ENCODE results near the gene HDAC10. TPM values are rescaled to one million over a fixed set of nuclear protein-coding genes. Genes with fewer than 3 reads are reported as not detected.
A peak's percentile ranks its signal among the peaks of the same experiment; 100 is the strongest.

The HDAC10 gene
- total RNA-seq, 1 donor from 2014 or later: 42.1 TPM

- H3K4me3 Mint-ChIP-seq (ENCODE audit: unreplicated experiment): no peak overlapping the region
- H3K4me1 Mint-ChIP-seq (ENCODE audit: unreplicated experiment): no peaks in the 10 kb centered on the region
Measured at GRCh38 chr22:50253941-50254340, 2.9 kb upstream of the HDAC10 start.

GRCh38 chr22:50253046-50253915, 2.2 kb upstream of the HDAC10 start:
- H3K4me3 Mint-ChIP-seq (ENCODE audit: unreplicated experiment): no peak overlapping the region
- H3K36me3 Mint-ChIP-seq (ENCODE audit: low read depth, unreplicated experiment): no peaks in the 10 kb centered on the region
- H3K27me3 Mint-ChIP-seq (ENCODE audit: unreplicated experiment): peaks cover 2% of the 10 kb centered on the region
- no peak overlapping the region for H3K27ac Mint-ChIP-seq (ENCODE audit: unreplicated experiment)
- no peak for DNase-seq (ENCODE audit: low spot score)
- no peaks in the 10 kb centered on the region for H3K4me1 Mint-ChIP-seq (ENCODE audit: unreplicated experiment)
- TF ChIP-seq CTCF (IDR thresholded peaks at IDR 0.05; ENCODE audit: unreplicated experiment): no peak
- H3K9me3 Mint-ChIP-seq (ENCODE audit: unreplicated experiment): no peaks in the 10 kb centered on the region

More at GRCh38 chr22:50253941-50254340, 2.9 kb upstream of the HDAC10 start:
- no peaks in the 10 kb centered on the region for H3K9me3 Mint-ChIP-seq (ENCODE audit: unreplicated experiment)
- no peak overlapping the region for H3K27ac Mint-ChIP-seq (ENCODE audit: unreplicated experiment)
- TF ChIP-seq CTCF (IDR thresholded peaks at IDR 0.05; ENCODE audit: unreplicated experiment): no peak
- H3K36me3 Mint-ChIP-seq (ENCODE audit: low read depth, unreplicated experiment): no peaks in the 10 kb centered on the region
- no peak for DNase-seq (ENCODE audit: low spot score)
- peaks cover 3% of the 10 kb centered on the region for H3K27me3 Mint-ChIP-seq (ENCODE audit: unreplicated experiment)

- H3K27me3 Mint-ChIP-seq (ENCODE audit: unreplicated experiment): no peaks in the 10 kb centered on the region
- TF ChIP-seq CTCF (IDR thresholded peaks at IDR 0.05; ENCODE audit: unreplicated experiment): no peak
- no peaks in the 10 kb centered on the region for H3K36me3 Mint-ChIP-seq (ENCODE audit: low read depth, unreplicated experiment)
- DNase-seq (ENCODE audit: low spot score): peak; percentile 76
- no peaks in the 10 kb centered on the region for H3K9me3 Mint-ChIP-seq (ENCODE audit: unreplicated experiment)
- no peaks in the 10 kb centered on the region for H3K4me1 Mint-ChIP-seq (ENCODE audit: unreplicated experiment)
- no peak overlapping the region for H3K4me3 Mint-ChIP-seq (ENCODE audit: unreplicated experiment)
- H3K27ac Mint-ChIP-seq (ENCODE audit: unreplicated experiment): no peak overlapping the region
Measured at GRCh38 chr22:50252082-50253045, 1.3 kb upstream of the HDAC10 start.

GRCh38 chr22:50251477-50252081, 514 bp upstream of the HDAC10 start:
- Mint-ChIP-seq H3K27ac (ENCODE audit: unreplicated experiment) (no peak overlapping the region), H3K4me3 (ENCODE audit: unreplicated experiment) (no peak overlapping the region)

More at GRCh38 chr22:50251477-50252081, 514 bp upstream of the HDAC10 start:
- Mint-ChIP-seq H3K9me3 (ENCODE audit: unreplicated experiment) (no peaks in the 10 kb centered on the region), H3K36me3 (ENCODE audit: low read depth, unreplicated experiment) (no peaks in the 10 kb centered on the region), H3K4me1 (ENCODE audit: unreplicated experiment) (no peaks in the 10 kb centered on the region), H3K27me3 (ENCODE audit: unreplicated experiment) (no peaks in the 10 kb centered on the region)
- no peak for DNase-seq (ENCODE audit: low spot score)
- no peak for TF ChIP-seq CTCF (IDR thresholded peaks at IDR 0.05; ENCODE audit: unreplicated experiment)

Data from endothelial cell (in vitro differentiated cells).